Nephron progenitor cell (in vitro differentiated cells): ENCODE measurements around the gene KCTD1.

Experiments used
- DNase-seq: peaks from one replicate; pipeline ENCODE4 v3.0.0; 2021
- H3K27ac Mint-ChIP-seq: 2 replicates; pipeline ENCODE4 v1.8.0; 2021; ENCODE audit warnings: mild to moderate bottlenecking, moderate library complexity, mixed read lengths
- H3K27me3 Mint-ChIP-seq: 2 replicates; pipeline ENCODE4 v1.8.0; 2021; ENCODE audit warnings: mild to moderate bottlenecking, low read depth, mixed read lengths; ENCODE audit not compliant: poor library complexity
- H3K36me3 Mint-ChIP-seq: 2 replicates; pipeline ENCODE4 v1.8.0; 2021; ENCODE audit warnings: low read depth, mixed read lengths
- H3K4me1 Mint-ChIP-seq: 2 replicates; pipeline ENCODE4 v1.8.0; 2021; ENCODE audit warnings: mixed read lengths
- H3K4me3 Mint-ChIP-seq: 2 replicates; pipeline ENCODE4 v1.8.0; 2021; ENCODE audit warnings: mild to moderate bottlenecking, moderate library complexity, mixed read lengths
- H3K9me3 Mint-ChIP-seq: 2 replicates; pipeline ENCODE4 v1.8.0; 2021; ENCODE audit warnings: mild to moderate bottlenecking, moderate library complexity, mixed read lengths
- TF ChIP-seq, protein P1 (sequence below): fragments of 200-600 bp; sonication (generic); IDR thresholded peaks from 2 replicates; pipeline ENCODE4 v1.5.0; 2021; ENCODE audit warnings: antibody characterized with exemption

Gene KCTD1

DNA sequence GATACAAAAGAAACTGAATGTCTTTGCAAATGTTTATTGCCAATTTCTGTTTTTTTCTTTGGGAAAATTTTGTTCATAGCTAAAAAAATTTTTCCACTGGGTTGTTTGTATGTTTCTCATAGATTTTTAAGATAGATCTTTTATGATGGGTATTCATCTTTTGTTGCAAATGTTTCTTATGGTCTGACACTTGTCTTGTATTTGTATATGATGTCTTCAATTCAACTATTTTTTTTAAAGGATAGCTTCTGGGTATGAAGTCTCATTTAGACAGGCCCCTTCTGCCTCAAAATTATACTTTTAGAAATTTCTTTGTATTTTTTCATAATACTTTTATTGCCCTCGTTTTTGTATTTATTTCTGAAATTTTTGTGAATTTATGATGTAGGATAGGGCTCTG, 73.8 kb downstream of the KCTD1 start:
- peaks cover 68% of the 10 kb centered on the region for H3K36me3 Mint-ChIP-seq
- DNase-seq = no peak
- no peaks in the 10 kb centered on the region for H3K9me3 Mint-ChIP-seq
- TF ChIP-seq, protein P1, sequence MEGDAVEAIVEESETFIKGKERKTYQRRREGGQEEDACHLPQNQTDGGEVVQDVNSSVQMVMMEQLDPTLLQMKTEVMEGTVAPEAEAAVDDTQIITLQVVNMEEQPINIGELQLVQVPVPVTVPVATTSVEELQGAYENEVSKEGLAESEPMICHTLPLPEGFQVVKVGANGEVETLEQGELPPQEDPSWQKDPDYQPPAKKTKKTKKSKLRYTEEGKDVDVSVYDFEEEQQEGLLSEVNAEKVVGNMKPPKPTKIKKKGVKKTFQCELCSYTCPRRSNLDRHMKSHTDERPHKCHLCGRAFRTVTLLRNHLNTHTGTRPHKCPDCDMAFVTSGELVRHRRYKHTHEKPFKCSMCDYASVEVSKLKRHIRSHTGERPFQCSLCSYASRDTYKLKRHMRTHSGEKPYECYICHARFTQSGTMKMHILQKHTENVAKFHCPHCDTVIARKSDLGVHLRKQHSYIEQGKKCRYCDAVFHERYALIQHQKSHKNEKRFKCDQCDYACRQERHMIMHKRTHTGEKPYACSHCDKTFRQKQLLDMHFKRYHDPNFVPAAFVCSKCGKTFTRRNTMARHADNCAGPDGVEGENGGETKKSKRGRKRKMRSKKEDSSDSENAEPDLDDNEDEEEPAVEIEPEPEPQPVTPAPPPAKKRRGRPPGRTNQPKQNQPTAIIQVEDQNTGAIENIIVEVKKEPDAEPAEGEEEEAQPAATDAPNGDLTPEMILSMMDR = no peak
- H3K4me3 Mint-ChIP-seq = no peak overlapping the region
- H3K27ac Mint-ChIP-seq = no peak overlapping the region
- peaks cover 55% of the 10 kb centered on the region for H3K4me1 Mint-ChIP-seq
- H3K27me3 Mint-ChIP-seq = no peaks in the 10 kb centered on the region

DNA sequence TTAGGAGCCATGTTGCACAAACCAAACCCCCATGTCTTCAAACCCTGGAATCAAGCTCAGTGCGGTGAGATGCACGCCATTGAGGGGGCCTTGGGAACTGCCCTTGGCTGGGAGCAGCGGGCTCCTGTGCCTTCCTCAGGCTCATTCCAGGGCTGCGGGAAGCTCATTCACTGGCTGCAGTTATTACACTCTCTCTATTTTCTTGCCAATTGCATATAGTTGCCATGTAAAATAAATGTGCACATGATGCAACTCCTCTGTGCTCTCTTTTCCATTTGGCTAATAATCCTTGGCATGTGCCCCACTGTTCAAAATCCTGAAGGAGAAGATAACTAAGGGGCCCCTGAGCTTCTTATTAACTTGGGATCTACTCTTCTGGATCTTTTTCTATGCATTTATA, 74.7 kb downstream of the KCTD1 start:
- no peaks in the 10 kb centered on the region for H3K27me3 Mint-ChIP-seq
- no peaks in the 10 kb centered on the region for H3K9me3 Mint-ChIP-seq
- H3K4me3 Mint-ChIP-seq = no peak overlapping the region
- H3K4me1 Mint-ChIP-seq = peaks cover 55% of the 10 kb centered on the region
- H3K36me3 Mint-ChIP-seq = peaks cover 71% of the 10 kb centered on the region
- TF ChIP-seq, protein P1 = no peak
- DNase-seq = no peak
- no peak overlapping the region for H3K27ac Mint-ChIP-seq

DNA sequence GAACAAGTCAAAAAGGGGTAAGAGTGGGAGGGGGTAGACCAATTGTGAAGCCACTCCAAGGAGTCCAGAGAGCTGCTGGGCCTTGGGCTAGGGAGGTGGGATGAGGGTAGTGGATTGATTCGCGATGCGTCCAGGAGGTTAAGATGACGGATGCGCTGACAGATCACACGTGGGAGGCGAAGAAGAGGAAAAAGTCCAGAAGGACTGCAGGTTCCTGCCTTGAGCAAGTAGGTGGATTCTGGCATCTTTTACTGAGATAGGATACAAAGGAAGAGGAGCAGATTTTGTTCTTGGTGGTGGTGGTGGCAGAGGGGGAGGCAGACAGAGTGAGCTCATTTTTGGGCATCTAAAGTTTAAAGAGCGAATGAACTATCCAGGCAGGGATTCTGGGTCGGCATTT, 76.5 kb downstream of the KCTD1 start:
- H3K36me3 Mint-ChIP-seq = peaks cover 73% of the 10 kb centered on the region
- H3K4me3 Mint-ChIP-seq = no peak overlapping the region
- peaks cover 50% of the 10 kb centered on the region for H3K4me1 Mint-ChIP-seq
- DNase-seq = no peak
- TF ChIP-seq, protein P1 = no peak
- no peaks in the 10 kb centered on the region for H3K9me3 Mint-ChIP-seq
- peak overlapping the region; percentile 39 for H3K27ac Mint-ChIP-seq
- H3K27me3 Mint-ChIP-seq = peaks cover 4% of the 10 kb centered on the region

DNA sequence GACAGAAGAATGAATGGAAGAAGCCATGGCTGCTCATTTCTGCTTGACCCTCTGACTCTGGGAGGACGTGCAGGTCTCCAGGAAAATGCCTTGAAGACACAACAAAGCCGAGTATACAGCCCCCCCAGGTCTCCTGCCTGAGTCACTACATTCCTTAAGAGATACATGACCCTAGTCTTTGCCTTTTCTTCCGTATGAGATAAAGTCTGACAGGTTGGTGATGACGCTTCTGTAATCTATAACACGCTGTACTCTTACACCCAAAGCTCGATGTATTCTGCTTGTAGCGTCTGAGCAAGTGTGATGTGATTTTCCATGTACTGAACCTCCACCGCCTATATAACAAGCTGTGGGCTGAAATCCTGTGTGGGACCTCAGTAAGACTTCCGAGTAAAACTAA, 77.3 kb downstream of the KCTD1 start:
- peaks cover 54% of the 10 kb centered on the region for H3K4me1 Mint-ChIP-seq

DNA sequence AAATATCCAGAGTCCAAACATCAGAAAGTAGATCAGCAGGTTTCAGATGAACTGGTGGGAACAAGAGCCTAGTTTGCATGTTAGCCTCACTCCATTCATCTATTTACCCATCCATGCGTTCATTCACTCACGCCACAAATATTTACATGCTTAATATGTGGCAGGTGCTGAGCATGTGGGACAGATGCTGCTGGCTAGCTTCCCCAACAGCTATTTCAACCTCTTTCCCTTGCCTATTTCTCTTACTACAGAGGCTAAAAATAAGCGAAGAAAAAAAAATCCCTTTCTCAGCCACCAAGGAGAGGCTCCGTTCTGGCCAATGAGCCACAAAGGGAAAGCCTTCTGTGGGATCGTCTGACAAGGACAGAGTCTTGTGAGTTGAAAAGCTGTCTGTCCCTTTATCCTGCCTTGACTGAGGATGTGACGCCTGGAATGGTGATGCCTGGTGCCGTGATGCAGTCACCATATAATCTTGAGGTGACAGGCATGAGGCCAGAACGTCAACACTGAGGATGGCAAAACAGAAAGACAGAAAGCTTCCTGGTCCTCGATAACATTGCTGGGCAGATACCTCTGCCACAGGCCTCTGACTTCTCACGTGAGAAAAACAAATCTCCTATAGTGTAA, 78.2 kb downstream of the KCTD1 start:
- Mint-ChIP-seq H3K36me3 (peaks cover 70% of the 10 kb centered on the region), H3K4me3 (no peak overlapping the region)

More for the DNA sequence above, 77.3 kb downstream of the KCTD1 start:
- Mint-ChIP-seq H3K9me3 (no peaks in the 10 kb centered on the region), H3K4me3 (no peak overlapping the region), H3K36me3 (peaks cover 72% of the 10 kb centered on the region), H3K27ac (peak overlapping the region; percentile 78), H3K27me3 (peaks cover 6% of the 10 kb centered on the region)
- no peak for DNase-seq
- TF ChIP-seq, protein P1 = no peak

More for the DNA sequence above, 78.2 kb downstream of the KCTD1 start:
- no peak for DNase-seq
- Mint-ChIP-seq H3K27ac (peak overlapping the region; percentile 78), H3K27me3 (peaks cover 6% of the 10 kb centered on the region), H3K9me3 (no peaks in the 10 kb centered on the region), H3K4me1 (peaks cover 54% of the 10 kb centered on the region)
- TF ChIP-seq, protein P1 = no peak
